Activated CD4-positive, alpha-beta memory T cell treated with anti-CD3 and anti-CD28 coated beads for 36 hours (primary cell): ENCODE data around the gene C3orf20. TPM values are rescaled to one million over a fixed set of nuclear protein-coding genes. Genes with fewer than 3 reads are reported as not detected.

Experiments used
- CTCF ChIA-PET: fragments of 350-600 bp; sonication (Branson Sonifier 250); formaldehyde crosslinking; loops from one replicate; lab custom pipeline; 2021; ENCODE audit warnings: antibody characterized with exemption, inconsistent platforms; lab: Charles Lee
- POLR2A ChIA-PET: fragments of 350-600 bp; sonication (Branson Sonifier 250); formaldehyde crosslinking; loops from one replicate; lab custom pipeline; 2021; ENCODE audit warnings: antibody characterized with exemption; lab: Charles Lee
- DNase-seq: peaks from one replicate; pipeline ENCODE4 v3.0.0-alpha.2; 2020
- H3K27ac Mint-ChIP-seq: one replicate; pipeline ENCODE4 v1.8.0; 2021; ENCODE audit warnings: mixed read lengths
- H3K27me3 Mint-ChIP-seq: one replicate; pipeline ENCODE4 v1.8.0; 2021; ENCODE audit warnings: mixed read lengths
- H3K36me3 Mint-ChIP-seq: one replicate; pipeline ENCODE4 v1.8.0; 2021; ENCODE audit warnings: mixed read lengths
- H3K4me1 Mint-ChIP-seq: one replicate; pipeline ENCODE4 v1.8.0; 2021; ENCODE audit warnings: low read depth, mixed read lengths
- H3K4me3 Mint-ChIP-seq: one replicate; pipeline ENCODE4 v1.8.0; 2021; ENCODE audit warnings: mild to moderate bottlenecking, mixed read lengths
- H3K9me3 Mint-ChIP-seq: one replicate; pipeline ENCODE4 v1.8.0; 2021; ENCODE audit warnings: mixed read lengths
- intact Hi-C: fragments of 100-400 bp; cut with micrococcal nuclease; formaldehyde crosslinking; loops from one replicate; pipeline ENCODE4 v1.15.1; 2023
- total RNA-seq, 2 experiments: library from RNA; stranded (reverse); gene quantifications; one replicate each; pipeline ENCODE4 v1.2.3, GENCODE V29; 2021

Gene C3orf20
- total RNA-seq, 2 experiments from 2014 or later, result 0.07 to 0.12 TPM

GRCh38 chr3:14818804-14819500 lies 144.0 kb downstream of the C3orf20 start, which contains the start of gene FGD5:
Gene FGD5 (plus strand): TSS chr3:14818962. CDS start chr3:14819072, 110 bp downstream.
- intact Hi-C loops, result no loop called here
- ChIA-PET CTCF (interaction anchor here (0.6 to 1.3 kb wide), 2 partner anchors 102 to 934 kb away, joined by 3 read pairs; no protein-coding TSS in a partner anchor), POLR2A (no interaction called here)
- H3K4me1 Mint-ChIP-seq, result no peaks in the 10 kb centered on the region
- H3K27me3 Mint-ChIP-seq, result peaks cover 9% of the 10 kb centered on the region
- no peaks in the 10 kb centered on the region for H3K9me3 Mint-ChIP-seq
- no peak for DNase-seq
- H3K36me3 Mint-ChIP-seq, result no peaks in the 10 kb centered on the region
- no peak within 1 kb of the TSS for H3K4me3 Mint-ChIP-seq
- no peak within 1 kb of the TSS for H3K27ac Mint-ChIP-seq

DNA sequence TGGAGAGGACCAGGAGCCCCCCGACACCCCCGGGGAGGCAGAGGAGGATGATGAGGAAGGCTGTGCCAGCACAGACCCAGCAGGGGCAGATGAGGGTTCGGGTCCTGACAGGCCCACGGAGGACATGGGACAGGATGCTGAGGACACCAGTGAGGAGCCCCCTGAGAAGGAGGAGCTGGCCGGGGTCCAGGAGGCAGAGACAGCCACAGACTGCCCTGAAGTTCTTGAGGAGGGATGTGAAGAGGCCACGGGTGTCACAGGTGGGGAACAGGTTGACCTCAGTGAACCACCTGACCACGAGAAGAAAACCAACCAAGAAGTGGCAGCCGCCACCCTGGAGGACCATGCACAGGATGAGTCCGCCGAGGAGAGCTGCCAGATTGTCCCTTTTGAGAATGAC lies 144.7 kb downstream of the C3orf20 start:
- ChIA-PET CTCF (interaction anchor here (0.6 kb wide), 1 partner anchor 935 kb away, joined by 3 read pairs; no protein-coding TSS in a partner anchor), POLR2A (no interaction called here)
- no peaks in the 10 kb centered on the region for H3K36me3 Mint-ChIP-seq
- no peaks in the 10 kb centered on the region for H3K9me3 Mint-ChIP-seq
- no peak for DNase-seq
- H3K27me3 Mint-ChIP-seq, result peaks cover 11% of the 10 kb centered on the region
- no peak overlapping the region for H3K4me3 Mint-ChIP-seq
- H3K4me1 Mint-ChIP-seq, result no peaks in the 10 kb centered on the region
- intact Hi-C loops, result no loop called here
- H3K27ac Mint-ChIP-seq, result no peak overlapping the region

DNA sequence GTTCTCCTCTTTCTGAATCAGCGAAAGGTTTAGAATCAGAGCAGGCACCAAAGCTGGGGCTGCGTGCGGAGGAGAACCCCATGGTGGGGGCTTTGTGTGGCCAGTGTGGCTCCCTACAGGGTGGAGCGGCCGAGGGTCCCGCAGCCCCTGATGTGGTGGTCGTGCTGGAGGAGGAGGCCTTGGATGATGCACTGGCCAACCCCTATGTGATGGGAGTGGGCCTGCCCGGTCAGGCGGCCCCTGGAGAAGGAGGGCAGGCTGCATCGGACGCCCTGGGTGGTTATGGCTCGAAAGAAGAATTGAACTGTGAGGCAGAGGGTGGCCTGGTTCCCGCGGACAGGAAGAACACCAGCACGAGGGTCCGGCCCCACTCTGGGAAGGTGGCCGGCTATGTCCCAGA lies 145.2 kb downstream of the C3orf20 start:
- Mint-ChIP-seq H3K27me3 (peaks cover 6% of the 10 kb centered on the region), H3K9me3 (no peaks in the 10 kb centered on the region), H3K27ac (no peak overlapping the region), H3K4me1 (no peaks in the 10 kb centered on the region), H3K36me3 (no peaks in the 10 kb centered on the region), H3K4me3 (no peak overlapping the region)
- ChIA-PET CTCF (no interaction called here), POLR2A (no interaction called here)
- DNase-seq, result no peak
- intact Hi-C loops, result no loop called here

DNA sequence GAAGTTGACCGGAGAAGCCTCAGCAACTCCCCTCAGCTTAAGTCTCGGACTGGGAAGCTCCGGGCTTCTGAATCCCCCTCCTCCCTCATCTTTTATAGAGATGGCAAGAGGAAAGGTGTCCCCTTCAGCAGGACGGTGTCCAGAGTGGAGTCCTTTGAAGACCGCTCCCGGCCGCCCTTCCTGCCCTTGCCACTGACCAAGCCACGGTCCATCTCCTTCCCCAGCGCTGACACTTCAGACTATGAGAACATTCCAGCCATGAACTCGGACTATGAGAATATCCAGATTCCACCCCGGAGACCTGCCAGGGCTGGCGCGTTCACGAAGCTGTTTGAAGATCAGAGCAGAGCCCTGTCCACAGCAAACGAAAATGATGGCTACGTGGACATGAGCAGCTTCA lies 146.2 kb downstream of the C3orf20 start:
- H3K36me3 Mint-ChIP-seq, result no peaks in the 10 kb centered on the region
- POLR2A ChIA-PET, result no interaction called here
- peaks cover 6% of the 10 kb centered on the region for H3K27me3 Mint-ChIP-seq
- CTCF ChIA-PET, result no interaction called here
- no peak for DNase-seq
- H3K4me3 Mint-ChIP-seq, result no peak overlapping the region
- no peaks in the 10 kb centered on the region for H3K9me3 Mint-ChIP-seq
- intact Hi-C loops, result no loop called here
- H3K27ac Mint-ChIP-seq, result no peak overlapping the region
- no peaks in the 10 kb centered on the region for H3K4me1 Mint-ChIP-seq

DNA sequence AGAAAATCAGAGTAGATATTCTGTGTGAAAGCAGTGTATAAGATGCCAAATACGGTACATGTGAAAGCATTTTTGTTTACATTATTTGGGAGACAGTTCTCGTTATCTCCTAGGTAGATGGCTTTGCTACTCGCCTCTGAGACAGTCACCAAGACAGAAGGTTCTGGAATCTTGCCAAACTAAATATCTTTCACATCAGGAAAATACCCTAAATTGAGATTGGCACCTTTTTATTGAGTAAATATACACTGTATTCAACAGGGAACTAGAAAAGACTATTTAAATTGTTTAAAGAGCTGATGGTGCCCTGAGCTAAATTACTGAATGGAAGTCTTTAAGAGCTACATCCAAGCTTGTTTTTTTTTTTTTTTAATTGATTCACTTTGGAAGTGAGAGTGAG lies 147.2 kb downstream of the C3orf20 start:
- Mint-ChIP-seq H3K36me3 (no peaks in the 10 kb centered on the region), H3K27ac (no peak overlapping the region), H3K27me3 (peaks cover 6% of the 10 kb centered on the region)

More for the DNA sequence above, 147.2 kb downstream of the C3orf20 start:
- intact Hi-C loops, result no loop called here
- ChIA-PET CTCF (no interaction called here), POLR2A (no interaction called here)
- no peak for DNase-seq
- Mint-ChIP-seq H3K9me3 (no peaks in the 10 kb centered on the region), H3K4me1 (no peaks in the 10 kb centered on the region), H3K4me3 (no peak overlapping the region)

Other genes with a start within 250 kb of the C3orf20 start
- gene GRIP2, start 134.8 kb upstream of the C3orf20 start, total RNA-seq, result not detected
- gene CCDC174, start 23.4 kb upstream of the C3orf20 start, total RNA-seq, result 10 to 100 TPM; 16.6 to 18.6 TPM
- gene FGD5, start 143.8 kb downstream of the C3orf20 start, total RNA-seq, result under 1 TPM in 1 of 2 experiments, not detected in 1; 0.12 TPM